GM12891 (cell line): ENCODE measurements around the gene SMARCD2.

ENCODE experiments used
- PAX5 ChIP-seq: IDR thresholded peaks from 2 replicates; pipeline ENCODE4 v1.6.1; 2011; ENCODE audit warnings: low read length, moderate library complexity, mild to moderate bottlenecking; ENCODE audit not compliant: insufficient read depth, severe bottlenecking
- POLR2A ChIP-seq: IDR thresholded peaks from 2 replicates; pipeline ENCODE4 v1.6.1; 2011; ENCODE audit warnings: low read depth, low read length, control low read depth
- POLR2AphosphoS5 ChIP-seq: IDR thresholded peaks from 2 replicates; pipeline ENCODE4 v1.6.1; 2011; ENCODE audit warnings: low read depth, low read length, control low read depth
- POU2F2 ChIP-seq: IDR thresholded peaks from 2 replicates; pipeline ENCODE4 v1.6.1; 2011; ENCODE audit warnings: low read depth, mild to moderate bottlenecking, control low read depth, low read length, moderate library complexity
- SPI1 ChIP-seq: IDR thresholded peaks from 2 replicates; pipeline ENCODE4 v1.6.1; 2011; ENCODE audit warnings: low read depth, low read length, control low read depth
- TAF1 ChIP-seq: IDR thresholded peaks from 2 replicates; pipeline ENCODE4 v1.6.1; 2011; ENCODE audit warnings: low read depth, low read length, control low read depth

- TF ChIP-seq POLR2A (no peak), POLR2AphosphoS5 (no peak), SPI1 (no peak), TAF1 (no peak), PAX5 (no peak), POU2F2 (no peak)
Measured at GRCh38 chr17:63819131-63819530, 23.4 kb downstream of the SMARCD2 start.
